GM21381 (cell line): Measurements from ENCODE around the gene GRIA3.
"Not testable (repeated sequence)": the region's sequence is repeated elsewhere in the genome, so short reads cannot be mapped to it uniquely, and the experiment has no call there.

ENCODE experiments used
- ATAC-seq: cut with Tn5 transposase; IDR thresholded peaks from one replicate; pipeline ENCODE4 v1.9.1; 2021; ENCODE audit warnings: mild to moderate bottlenecking, moderate library complexity; ENCODE audit not compliant: unreplicated experiment

GRIA3 gene

DNA sequence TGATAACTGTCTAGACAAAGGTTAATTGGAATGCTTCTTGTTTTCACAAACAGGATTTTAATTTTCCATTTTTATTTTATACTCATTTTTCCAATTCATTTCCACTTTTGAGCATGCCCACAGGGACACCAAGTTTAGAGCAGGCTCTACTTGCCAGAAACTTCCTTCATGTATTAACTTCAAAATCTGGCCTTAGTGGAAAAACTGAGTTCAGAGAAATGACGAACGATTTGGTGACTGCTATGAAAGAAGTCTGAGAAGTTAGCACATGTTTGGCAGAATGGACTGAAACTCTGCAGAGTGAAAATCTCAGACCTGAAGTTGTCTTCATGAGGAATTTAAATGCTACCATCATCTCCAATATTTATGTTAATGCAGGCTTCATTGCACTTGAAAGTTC lies 334.7 kb downstream of the GRIA3 start:
- no peak for ATAC-seq

DNA sequence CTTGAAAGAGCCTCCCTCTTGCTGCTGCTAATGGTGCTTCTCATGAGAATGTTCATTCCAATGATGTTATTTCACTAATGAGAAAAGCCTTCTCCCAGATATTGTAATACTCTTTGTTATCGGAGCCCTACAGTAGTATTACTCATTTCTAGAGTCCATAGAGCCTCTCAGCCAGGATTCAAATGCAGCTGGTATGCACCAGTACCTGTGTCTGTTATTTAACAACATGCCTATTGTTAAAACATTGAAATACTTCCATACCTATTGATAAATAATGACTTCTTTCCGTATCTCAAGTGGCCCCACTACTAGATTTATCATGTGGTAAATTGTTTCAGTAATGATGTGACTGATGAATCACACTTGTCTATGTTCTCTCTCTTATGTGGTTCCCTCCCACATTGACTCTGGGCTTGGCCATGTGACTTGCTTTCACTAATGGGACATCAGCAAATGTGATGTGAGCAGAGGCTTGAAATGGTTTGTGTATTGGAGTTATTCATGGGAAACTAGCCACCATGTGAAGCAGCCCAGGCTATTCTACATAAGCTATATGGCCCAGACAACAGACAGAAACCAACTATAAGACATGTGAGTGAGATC lies 341.1 kb downstream of the GRIA3 start:
- no peak for ATAC-seq

- not testable (repeated sequence) for ATAC-seq
These were observed 346.6 kb downstream of the GRIA3 start for GRCh38 chrX:123530726-123531125.
